Endothelial cell of umbilical vein (primary cell): Measurements from ENCODE around the gene MVD. TPM values are rescaled to one million over a fixed set of nuclear protein-coding genes. Genes with fewer than 3 reads are reported as not detected.

Experiments used
- BruUV-seq: library from RNA; stranded (reverse); fragments of 400-500 nt; replicated peaks from 2 replicates; lab custom pipeline; 2021; lab: Mats Ljungman, UMichigan
- CTCF ChIA-PET: fragments of 300-600, 350-600 bp; sonication (Branson Sonifier 250); formaldehyde crosslinking; loops from one replicate; lab custom pipeline; 2021; ENCODE audit warnings: antibody characterized with exemption, inconsistent platforms; lab: Charles Lee
- POLR2A ChIA-PET: fragments of 300-600, 350-600 bp; sonication (Branson Sonifier 250); formaldehyde crosslinking; loops from one replicate; lab custom pipeline; 2021; ENCODE audit warnings: antibody characterized with exemption, inconsistent platforms; lab: Charles Lee
- DNase-seq: peaks from one replicate; pipeline ENCODE4 v3.0.0-alpha.2; 2011; ENCODE audit warnings: low read depth, low spot score
- FAIRE-seq: peaks from 2 replicates; lab custom pipeline; 2011; peaks lifted over from hg19 to GRCh38; lab: Jason Lieb, UNC
- H2AFZ ChIP-seq: 2 replicates; pipeline ENCODE4 v1.6.0; 2012; ENCODE audit warnings: low read depth, low read length, control low read depth, inconsistent platforms
- H3K27ac ChIP-seq: 2 replicates; pipeline ENCODE4 v1.5.1; 2011; ENCODE audit warnings: low read depth, mild to moderate bottlenecking, control low read depth, low read length, moderate library complexity; ENCODE audit not compliant: insufficient read depth
- H3K27me3 ChIP-seq, 2 experiments: 2 replicates each; pipeline versions ENCODE4 v1.6.0 to v1.6.1; 2011; ENCODE audit warnings: low read length in 2 of 2, mixed read lengths in 1 of 2; ENCODE audit not compliant: control insufficient read depth in 2 of 2, insufficient read depth in 2 of 2
- H3K36me3 ChIP-seq, 2 experiments: 2 replicates in 1 of 2; 3 replicates in 1 of 2; pipeline ENCODE4 v1.5.1; 2011; ENCODE audit warnings: low read length in 2 of 2, mild to moderate bottlenecking in 1 of 2, moderate library complexity in 1 of 2; ENCODE audit not compliant: control insufficient read depth in 2 of 2, insufficient read depth in 2 of 2; ENCODE audit errors: extremely low read depth in 1 of 2
- H3K4me1 ChIP-seq: 3 replicates; pipeline ENCODE4 v1.5.1; 2011; ENCODE audit warnings: mild to moderate bottlenecking, low read length; ENCODE audit not compliant: control insufficient read depth, insufficient read depth; ENCODE audit errors: extremely low read depth
- H3K4me2 ChIP-seq: 2 replicates; pipeline ENCODE4 v1.6.1; 2011; ENCODE audit warnings: low read length, control low read depth, mixed read lengths; ENCODE audit not compliant: insufficient read depth
- H3K4me3 ChIP-seq, 3 experiments: fragments of 200-600 bp in 1 of 3; sonication (generic), shearing (Covaris generic) in 1 of 3; replicated peaks in 1 of 3; 2 replicates each; pipeline ENCODE4 v1.5.1; 2011 to 2016; ENCODE audit warnings: control low read depth in 3 of 3, low read length in 3 of 3, mild to moderate bottlenecking in 2 of 3, inconsistent platforms in 1 of 3, low read depth in 1 of 3, moderate library complexity in 1 of 3; ENCODE audit not compliant: insufficient read depth in 1 of 3
- H3K79me2 ChIP-seq: 2 replicates; pipeline ENCODE4 v1.6.0; 2012; ENCODE audit warnings: low read length, inconsistent platforms; ENCODE audit not compliant: control insufficient read depth, insufficient read depth
- H3K9ac ChIP-seq: replicated peaks from 2 replicates; pipeline ENCODE3; 2011; ENCODE audit warnings: low read length, control low read depth; ENCODE audit not compliant: insufficient read depth; ENCODE audit errors: extremely low read depth
- H3K9me1 ChIP-seq: replicated peaks from 3 replicates; pipeline ENCODE4 v1.6.0; 2011; ENCODE audit warnings: mild to moderate bottlenecking, low read length; ENCODE audit not compliant: control insufficient read depth, insufficient read depth; ENCODE audit errors: extremely low read depth
- H3K9me3 ChIP-seq: replicated peaks from 2 replicates; pipeline ENCODE4 v1.5.1; 2012; ENCODE audit warnings: low read length, inconsistent platforms; ENCODE audit not compliant: control insufficient read depth, insufficient read depth
- H4K20me1 ChIP-seq: replicated peaks from 2 replicates; pipeline ENCODE3; 2011; ENCODE audit warnings: mild to moderate bottlenecking, low read length; ENCODE audit not compliant: control insufficient read depth, insufficient read depth; ENCODE audit errors: extremely low read depth
- EZH2 ChIP-seq: IDR thresholded peaks from 2 replicates; pipeline ENCODE4 v1.6.1; 2012; ENCODE audit warnings: borderline replicate concordance, low read depth, mild to moderate bottlenecking, moderate library complexity, low read length, inconsistent platforms; ENCODE audit not compliant: severe bottlenecking
- FOS ChIP-seq: IDR thresholded peaks from 2 replicates; pipeline ENCODE4 v1.6.1; 2011; ENCODE audit warnings: mild to moderate bottlenecking, low read length, moderate library complexity, borderline replicate concordance; ENCODE audit not compliant: insufficient read depth
- GATA2 ChIP-seq: IDR thresholded peaks from 2 replicates; pipeline ENCODE4 v1.7.0; 2011; ENCODE audit warnings: low read depth, mild to moderate bottlenecking, moderate library complexity, mixed read lengths, low read length; ENCODE audit not compliant: insufficient read length, insufficient read depth
- JUN ChIP-seq: IDR thresholded peaks from 2 replicates; pipeline ENCODE4 v1.6.1; 2011; ENCODE audit warnings: borderline replicate concordance, low read depth; ENCODE audit not compliant: insufficient read length, insufficient read depth
- MYC ChIP-seq: IDR thresholded peaks from one replicate; pipeline ENCODE4 v1.6.1; 2011; ENCODE audit warnings: mild to moderate bottlenecking, low read depth, low read length
- POLR2A ChIP-seq: IDR thresholded peaks from 2 replicates; pipeline ENCODE4 v1.6.1; 2012; ENCODE audit warnings: low read depth, mild to moderate bottlenecking, control low read depth, low read length
- POLR2AphosphoS5 ChIP-seq: IDR thresholded peaks from 2 replicates; pipeline ENCODE4 v1.6.1; 2012; ENCODE audit warnings: low read depth, mild to moderate bottlenecking, control low read depth, low read length, moderate library complexity; ENCODE audit not compliant: insufficient read depth
- dilution Hi-C: fragments of 300-500 bp; cut with MboI; formaldehyde crosslinking; loops from one replicate; pipeline ENCODE4 v1.15.0; 2019; ENCODE audit warnings: low sequenced_read_pairs; ENCODE audit not compliant: extremely low pct_ligation_motif_present
- intact Hi-C: fragments of 100-400 bp; cut with micrococcal nuclease; formaldehyde crosslinking; loops from one replicate; pipeline ENCODE4 v1.10.0; 2022
- polyA plus RNA-seq, 4 experiments: library from polyadenylated mRNA; depleted of rRNA in 3 of 4; stranded (reverse) in 3 of 4; unstranded in 1 of 4; fragments of >200 nt; gene quantifications; 2 replicates each; pipeline versions ENCODE4 v1.2.1 to v1.2.3, GENCODE V29; 2011 to 2012; ENCODE audit warnings: missing spikeins in 1 of 4
- total RNA-seq: library from RNA; stranded (reverse); gene quantifications from 2 replicates; pipeline ENCODE4 v1.2.3, GENCODE V29; 2021
- TF ChIP-seq, protein P1 (sequence below), 2 donors: IDR thresholded peaks; 1 replicate in 1 of 2; 2 replicates in 1 of 2; pipeline ENCODE4 v1.5.1; 2011; ENCODE audit warnings: low read length in 2 of 2, mild to moderate bottlenecking in 2 of 2, moderate library complexity in 2 of 2, control low read depth in 1 of 2, inconsistent platforms in 1 of 2, low read depth in 1 of 2; ENCODE audit not compliant: insufficient read depth in 1 of 2; ENCODE audit errors: extremely low read depth in 1 of 2
- TF ChIP-seq, protein P2 (sequence below): IDR thresholded peaks from 2 replicates; pipeline ENCODE4 v1.6.1; 2011; ENCODE audit not compliant: insufficient read depth, insufficient read length

MVD gene
- total and polyA plus RNA-seq, 2 donors (not counting 3 experiments of a cell fraction or from before 2014, with no cell fraction given): 64.4 to 142 TPM

DNA sequence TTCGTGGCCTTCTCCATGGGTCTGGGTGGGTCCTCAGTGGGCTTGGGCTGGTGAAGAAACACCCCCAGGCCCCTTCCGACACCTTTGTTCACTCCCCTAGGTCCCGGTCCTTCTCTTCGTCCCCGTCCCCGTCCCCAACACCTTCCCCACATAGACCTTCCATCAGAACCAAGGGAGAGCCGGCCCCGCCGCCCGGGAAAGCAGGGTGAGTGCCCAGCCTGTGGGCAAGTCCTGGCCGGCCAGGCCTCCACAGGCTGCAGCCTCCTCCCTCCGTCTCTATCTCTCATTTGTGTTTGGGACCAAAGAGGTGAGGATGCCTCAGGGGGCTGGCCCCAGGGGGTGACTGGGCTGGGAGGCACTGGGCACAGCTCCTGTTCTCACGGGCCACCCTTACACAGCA, 39.0 kb downstream of the MVD start:
- FAIRE-seq: no peak
- Histone ChIP-seq H3K79me2 (no peaks in the 10 kb centered on the region), H3K36me3 (peaks cover 12 to 52% of the 10 kb centered on the region in 2 experiments), H3K27me3 (no peaks in the 10 kb centered on the region), H3K9ac (no peak overlapping the region), H3K4me3 (no peak overlapping the region), H3K9me3 (no peaks in the 10 kb centered on the region), H3K4me2 (no peak overlapping the region), H2AFZ (no peak overlapping the region), H3K4me1 (no peaks in the 10 kb centered on the region), H3K9me1 (no peaks in the 10 kb centered on the region), H4K20me1 (no peaks in the 10 kb centered on the region), H3K27ac (no peak overlapping the region)
- POLR2A ChIA-PET: no interaction called here
- intact Hi-C loops: no loop called here
- CTCF ChIA-PET: no interaction called here
- no TSS peak for BruUV-seq
- no peak for DNase-seq
- dilution Hi-C loops: no loop called here
- no peak for TF ChIP-seq GATA2
- TF ChIP-seq, protein P1, sequence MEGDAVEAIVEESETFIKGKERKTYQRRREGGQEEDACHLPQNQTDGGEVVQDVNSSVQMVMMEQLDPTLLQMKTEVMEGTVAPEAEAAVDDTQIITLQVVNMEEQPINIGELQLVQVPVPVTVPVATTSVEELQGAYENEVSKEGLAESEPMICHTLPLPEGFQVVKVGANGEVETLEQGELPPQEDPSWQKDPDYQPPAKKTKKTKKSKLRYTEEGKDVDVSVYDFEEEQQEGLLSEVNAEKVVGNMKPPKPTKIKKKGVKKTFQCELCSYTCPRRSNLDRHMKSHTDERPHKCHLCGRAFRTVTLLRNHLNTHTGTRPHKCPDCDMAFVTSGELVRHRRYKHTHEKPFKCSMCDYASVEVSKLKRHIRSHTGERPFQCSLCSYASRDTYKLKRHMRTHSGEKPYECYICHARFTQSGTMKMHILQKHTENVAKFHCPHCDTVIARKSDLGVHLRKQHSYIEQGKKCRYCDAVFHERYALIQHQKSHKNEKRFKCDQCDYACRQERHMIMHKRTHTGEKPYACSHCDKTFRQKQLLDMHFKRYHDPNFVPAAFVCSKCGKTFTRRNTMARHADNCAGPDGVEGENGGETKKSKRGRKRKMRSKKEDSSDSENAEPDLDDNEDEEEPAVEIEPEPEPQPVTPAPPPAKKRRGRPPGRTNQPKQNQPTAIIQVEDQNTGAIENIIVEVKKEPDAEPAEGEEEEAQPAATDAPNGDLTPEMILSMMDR (IDR thresholded peaks at IDR 0.05; ENCODE audit: extremely low read depth in 1 of 2, insufficient read depth in 1 of 2, low read depth in 1 of 2, low read length in 2 of 2): no peak
- no peak for TF ChIP-seq POLR2AphosphoS5
- TF ChIP-seq POLR2A: no peak
- TF ChIP-seq, protein P2, sequence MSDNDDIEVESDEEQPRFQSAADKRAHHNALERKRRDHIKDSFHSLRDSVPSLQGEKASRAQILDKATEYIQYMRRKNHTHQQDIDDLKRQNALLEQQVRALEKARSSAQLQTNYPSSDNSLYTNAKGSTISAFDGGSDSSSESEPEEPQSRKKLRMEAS: no peak
- no peak for TF ChIP-seq MYC
- TF ChIP-seq EZH2: no peak
- TF ChIP-seq FOS: no peak
- TF ChIP-seq JUN: no peak
